ENCODE results near the gene ITPRIPL1. TPM values are rescaled to one million over a fixed set of nuclear protein-coding genes. Genes with fewer than 3 reads are reported as not detected.

The ITPRIPL1 gene
- total and polyA plus RNA-seq, 2 of the 8 experiments (the other 6 are each of a cell fraction or from before 2014, with no cell fraction given) = 10.6 to 16.1 TPM

DNA sequence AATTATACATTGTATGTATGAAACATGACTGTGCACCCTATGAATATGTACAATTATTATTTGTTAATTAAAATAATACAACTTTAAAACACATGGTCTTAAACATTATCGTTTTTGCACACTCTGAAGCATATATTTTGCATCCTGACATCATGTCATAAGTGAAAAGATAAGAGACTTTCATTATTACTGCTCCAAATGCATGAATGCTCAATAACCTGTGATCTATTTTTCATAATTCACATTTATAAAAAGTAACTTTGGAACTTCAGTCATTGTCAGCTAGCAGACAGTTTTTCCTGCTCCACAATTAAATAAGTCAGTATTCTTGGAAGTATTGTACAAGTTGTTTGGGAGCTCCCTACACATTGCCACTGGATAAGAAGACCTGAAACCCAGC, 1.3 kb upstream of the ITPRIPL1 start:
- Histone ChIP-seq H2BK15ac (ENCODE audit: low read length) (no peak overlapping the region), H2BK20ac (ENCODE audit: low read length) (no peak overlapping the region), H3K79me2 (ENCODE audit: control insufficient read depth in 1 of 2, insufficient read depth in 2 of 2, low read length in 2 of 2) (no peaks in the 10 kb centered on the region), H2BK12ac (ENCODE audit: low read depth, low read length) (no peak overlapping the region), H3K79me1 (ENCODE audit: low read depth, low read length) (peaks cover 2% of the 10 kb centered on the region; the same call in 1 of the 2 replicates), H3K23ac (ENCODE audit: insufficient read length) (no peak overlapping the region), H3K4ac (replicated peaks; ENCODE audit: insufficient read length, low read depth, low read length) (no peak overlapping the region), H3K9me3 (ENCODE audit: insufficient read depth in 2 of 2, low read depth in 1 of 2, low read length in 1 of 2) (no peaks in the 10 kb centered on the region), H3K14ac (ENCODE audit: insufficient read length) (no peak overlapping the region), H3K36me3 (ENCODE audit: control insufficient read depth in 2 of 4, insufficient read depth in 4 of 4, low read length in 3 of 4) (peaks cover 0 to 4% (median 2%) of the 10 kb centered on the region in 4 experiments; a peak in 3 of 8 replicates), H4K91ac (replicated peaks; ENCODE audit: insufficient read length, low read length) (no peak overlapping the region), H3K9ac (replicated peaks in 1 of 4; ENCODE audit: extremely low read depth in 1 of 4, low read depth in 3 of 4, low read length in 3 of 4) (no peak overlapping the region), H3K18ac (ENCODE audit: extremely low read depth, low read length) (no peak overlapping the region), H3K27ac (ENCODE audit: low read depth, low read length) (no peak overlapping the region), H3K4me1 (replicated peaks in 1 of 4; ENCODE audit: control insufficient read depth in 3 of 4, insufficient read depth in 4 of 4, low read length in 3 of 4) (peaks cover 3 to 9% (median 3%) of the 10 kb centered on the region in 4 experiments; a peak in 6 of 7 replicates), H2AFZ (ENCODE audit: low read length) (no peak overlapping the region), H3K56ac (replicated peaks; ENCODE audit: insufficient read length, low read depth, low read length) (no peak overlapping the region), H4K8ac (ENCODE audit: extremely low read depth, insufficient read depth, low read length) (no peak overlapping the region), H3K4me3 (ENCODE audit: extremely low read depth in 1 of 4, insufficient read depth in 2 of 4, low read depth in 3 of 4, low read length in 4 of 4) (no peak overlapping the region), H3K4me2 (ENCODE audit: insufficient read depth in 1 of 2, low read depth in 2 of 2, low read length in 2 of 2) (no peak overlapping the region; a peak in 1 of 4 replicates), H4K20me1 (replicated peaks in 1 of 2; ENCODE audit: control insufficient read depth in 1 of 2, insufficient read depth in 2 of 2, low read length in 2 of 2) (no peaks in the 10 kb centered on the region), H4K5ac (ENCODE audit: insufficient read length, low read depth, low read length) (no peak overlapping the region), H2BK120ac (replicated peaks; ENCODE audit: low read depth, low read length) (no peak overlapping the region), H2AK5ac (ENCODE audit: low read depth, low read length) (no peak overlapping the region), H2BK5ac (ENCODE audit: low read depth, low read length) (no peak overlapping the region), H3K23me2 (ENCODE audit: low read depth, low read length) (peaks cover 19% of the 10 kb centered on the region; the same call in 1 of the 2 replicates), H3K27me3 (replicated peaks in 1 of 4; ENCODE audit: control insufficient read depth in 3 of 4, extremely low read depth in 1 of 4, insufficient read depth in 3 of 4, low read length in 3 of 4) (peaks cover 3 to 46% (median 33%) of the 10 kb centered on the region in 4 experiments)
- DNase-seq (ENCODE audit: low read depth in 1 of 2, low spot score in 2 of 2) (no peak), FAIRE-seq (no peak)
- ChIA-PET CTCF (ENCODE audit: partially characterized antibody) (interaction anchor here (1.4 kb wide), 1 partner anchor 301 kb away, joined by 4 read pairs; no protein-coding TSS in a partner anchor), POLR2A (ENCODE audit: partially characterized antibody) (interaction anchor here (0.6 to 1.0 kb wide), 2 partner anchors 20 to 59 kb away, joined by 3 read pairs; no protein-coding TSS in a partner anchor)
- TF ChIP-seq TEAD4 (IDR thresholded peaks at IDR 0.05; ENCODE audit: low read depth, low read length) (no peak), HDAC2 (IDR thresholded peaks at IDR 0.05; ENCODE audit: borderline replicate concordance in 1 of 2, low read depth in 2 of 2, low read length in 2 of 2) (no peak), BRCA1 (IDR thresholded peaks at IDR 0.05; ENCODE audit: low read depth, low read length) (no peak), NRF1 (IDR thresholded peaks at IDR 0.05; ENCODE audit: low read depth, low read length) (no peak), SP4 (IDR thresholded peaks at IDR 0.05; ENCODE audit: low read length) (no peak), BCL11A (IDR thresholded peaks at IDR 0.05; ENCODE audit: low read depth in 2 of 2, low read length in 2 of 2) (no peak), CEBPB (IDR thresholded peaks at IDR 0.05; ENCODE audit: low read depth, low read length) (no peak)
- 90% methylated on average over 1 of the region's 1 CpG; no CpG with 5 or more reads in 1 of the 2 experiments for WGBS, 2 experiments (ENCODE audit: extremely low coverage in 1 of 2, insufficient coverage in 1 of 2, insufficient read length in 1 of 2, insufficient replicate concordance in 2 of 2, low coverage in 1 of 2, low lambda C conversion rate in 2 of 2, missing lambda C conversion rate in 1 of 2)

Data from H1 (cell line).